GM21381 (cell line): ENCODE measurements around the gene TMIE.

Experiments
- ATAC-seq: cut with Tn5 transposase; IDR thresholded peaks from one replicate; pipeline ENCODE4 v1.9.1; 2021; ENCODE audit warnings: mild to moderate bottlenecking, moderate library complexity; ENCODE audit not compliant: unreplicated experiment

The TMIE gene

GRCh38 chr3:46668591-46668990 is 32.6 kb upstream of the TMIE start:
- no peak for ATAC-seq

GRCh38 chr3:46669191-46669999 is 31.8 kb upstream of the TMIE start:
- no peak for ATAC-seq

- no peak for ATAC-seq
These were observed 30.9 kb upstream of the TMIE start for GRCh38 chr3:46670000-46670890.

GRCh38 chr3:46670891-46671427 is 30.2 kb upstream of the TMIE start:
- ATAC-seq: no peak

- no peak for ATAC-seq
These were observed 29.4 kb upstream of the TMIE start for GRCh38 chr3:46671541-46672348.

GRCh38 chr3:46672349-46672695 is 28.9 kb upstream of the TMIE start:
- no peak for ATAC-seq

- ATAC-seq: no peak
These were observed 27.8 kb upstream of the TMIE start for GRCh38 chr3:46673151-46674030.

GRCh38 chr3:46674031-46674845 is 27.0 kb upstream of the TMIE start:
- ATAC-seq: no peak

GRCh38 chr3:46675426-46675825 is 25.8 kb upstream of the TMIE start:
- no peak for ATAC-seq

- ATAC-seq: no peak
These were observed 25.2 kb upstream of the TMIE start for GRCh38 chr3:46675843-46676567.

- ATAC-seq: no peak
These were observed 24.4 kb upstream of the TMIE start for GRCh38 chr3:46676601-46677410.

GRCh38 chr3:46677411-46677726 is 23.8 kb upstream of the TMIE start:
- no peak for ATAC-seq

- no peak for ATAC-seq
These were observed 22.9 kb upstream of the TMIE start for GRCh38 chr3:46678280-46678679.

GRCh38 chr3:46679681-46680080 is 21.5 kb upstream of the TMIE start:
- ATAC-seq: no peak

- ATAC-seq: no peak
These were observed 20.8 kb upstream of the TMIE start for GRCh38 chr3:46680298-46680826.

GRCh38 chr3:46681387-46681786 is 19.8 kb upstream of the TMIE start:
- no peak for ATAC-seq

GRCh38 chr3:46681856-46682540 is 19.2 kb upstream of the TMIE start:
- no peak for ATAC-seq
